ENCODE measurements around the gene MANEAL. TPM values are rescaled to one million over a fixed set of nuclear protein-coding genes. Genes with fewer than 3 reads are reported as not detected.

Gene MANEAL
- total and polyA plus RNA-seq, 5 experiments from 2014 or later = 0.23 to 1.4 (median 1.0) TPM

GRCh38 chr1:37795340-37796125, 1.9 kb downstream of the MANEAL start:
- Mint-ChIP-seq H3K4me1 (peaks cover 8 to 13% (median 12%) of the 10 kb centered on the region in 4 donors), H3K27me3 (peaks cover 13 to 39% (median 20%) of the 10 kb centered on the region in 5 donors), H3K27ac (peak overlapping the region in 1 of 10 donors; percentile 75), H3K36me3 (peaks cover 0 to 14% (median 1%) of the 10 kb centered on the region in 3 donors), H3K4me3 (peak overlapping the region; percentile 64 to 86 (median 78)), H3K9me3 (no peaks in the 10 kb centered on the region)
- POLR2A ChIA-PET = interaction anchor here (1.2 kb wide), 1 partner anchor 12 kb away, joined by 4 read pairs; the partner anchor contains the start of genes C1orf122 and YRDC
- ATAC-seq (peak; percentile 49 to 57), DNase-seq (peak in 6 of 10 donors; percentile 8 to 48 (median 41))

GRCh38 chr1:37797750-37798345, 4.2 kb downstream of the MANEAL start:
- peaks cover 0 to 34% (median 10%) of the 10 kb centered on the region in 3 donors for H3K36me3 Mint-ChIP-seq
- H3K27me3 Mint-ChIP-seq = peaks cover 0 to 16% (median 4%) of the 10 kb centered on the region in 5 donors
- no peak overlapping the region for H3K4me3 Mint-ChIP-seq
- ATAC-seq = no peak
- POLR2A ChIA-PET = no interaction called here
- H3K4me1 Mint-ChIP-seq = peaks cover 11 to 13% (median 12%) of the 10 kb centered on the region in 4 donors
- no peak for DNase-seq
- no peak overlapping the region for H3K27ac Mint-ChIP-seq
- no peaks in the 10 kb centered on the region for H3K9me3 Mint-ChIP-seq

- H3K9me3 Mint-ChIP-seq = no peaks in the 10 kb centered on the region
- peaks cover 6 to 29% (median 19%) of the 10 kb centered on the region in 4 donors for H3K4me1 Mint-ChIP-seq
- no peak overlapping the region for H3K4me3 Mint-ChIP-seq
- POLR2A ChIA-PET = interaction anchor here (0.6 kb wide), 1 partner anchor 200 kb away, joined by 3 read pairs; no protein-coding TSS in a partner anchor
- no peak for DNase-seq
- H3K27me3 Mint-ChIP-seq = no peaks in the 10 kb centered on the region
- peaks cover 5 to 69% (median 17%) of the 10 kb centered on the region in 3 donors for H3K36me3 Mint-ChIP-seq
- ATAC-seq = no peak
- H3K27ac Mint-ChIP-seq = no peak overlapping the region
These were observed 8.8 kb downstream of the MANEAL start for GRCh38 chr1:37802439-37802838.

GRCh38 chr1:37807220-37807554, 13.5 kb downstream of the MANEAL start:
- H3K4me3 Mint-ChIP-seq = peak overlapping the region; percentile 77 to 99 (median 86)
- H3K4me1 Mint-ChIP-seq = peaks cover 13 to 50% (median 43%) of the 10 kb centered on the region in 4 donors
- peak overlapping the region; percentile 79 to 96 (median 91) for H3K27ac Mint-ChIP-seq
- H3K9me3 Mint-ChIP-seq = no peaks in the 10 kb centered on the region
- no peak for DNase-seq
- no peaks in the 10 kb centered on the region for H3K27me3 Mint-ChIP-seq
- POLR2A ChIA-PET = interaction anchor here (0.6 to 2.7 kb wide), 6 partner anchors 10 to 124 kb away, joined by 3 to 21 read pairs (median 4); partner anchors contain the start of gene MTF1
- H3K36me3 Mint-ChIP-seq = peaks cover 5 to 42% (median 13%) of the 10 kb centered on the region in 3 donors
- ATAC-seq = no peak

- Mint-ChIP-seq H3K4me3 (peak within 1 kb of the TSS; percentile 92 to 99 (median 96)), H3K4me1 (peaks cover 10 to 50% (median 43%) of the 10 kb centered on the region in 4 donors), H3K27me3 (no peaks in the 10 kb centered on the region), H3K9me3 (no peaks in the 10 kb centered on the region), H3K36me3 (peaks cover 5 to 36% (median 8%) of the 10 kb centered on the region in 3 donors), H3K27ac (peak within 1 kb of the TSS; percentile 90 to 99 (median 98))
- DNase-seq = peak; percentile 82 to 94 (median 88)
- peak; percentile 91 to 96 for ATAC-seq
- POLR2A ChIA-PET = interaction anchor here (0.6 to 2.7 kb wide), 10 partner anchors 9 to 328 kb away, joined by 3 to 21 read pairs (median 4); partner anchors contain the start of genes CDCA8 and MTF1
These were observed 14.1 kb downstream of the MANEAL start, which contains the start of the genes C1orf122 and YRDC for GRCh38 chr1:37807555-37808368. Gene C1orf122, plus strand, starts transcription at chr1:37807790. Its CDS starts 615 bp downstream, at chr1:37808405. Gene YRDC, minus strand, starts transcription at chr1:37808208. Its CDS starts 28 bp downstream, at chr1:37808180.

GRCh38 chr1:37808369-37809319, 15.0 kb downstream of the MANEAL start:
- H3K27ac Mint-ChIP-seq = peak overlapping the region; percentile 90 to 99 (median 98)
- POLR2A ChIA-PET = interaction anchor here (0.6 to 2.7 kb wide), 9 partner anchors 10 to 329 kb away, joined by 3 to 21 read pairs (median 4); partner anchors contain the start of genes CDCA8 and MTF1
- H3K36me3 Mint-ChIP-seq = peaks cover 5 to 30% (median 6%) of the 10 kb centered on the region in 3 donors
- H3K27me3 Mint-ChIP-seq = no peaks in the 10 kb centered on the region
- H3K9me3 Mint-ChIP-seq = no peaks in the 10 kb centered on the region
- peaks cover 10 to 50% (median 43%) of the 10 kb centered on the region in 4 donors for H3K4me1 Mint-ChIP-seq
- peak overlapping the region; percentile 92 to 99 (median 96) for H3K4me3 Mint-ChIP-seq
- peak in 4 of 10 donors; percentile 2 to 33 (median 9) for DNase-seq
- peak; percentile 36 to 52 for ATAC-seq

GRCh38 chr1:37809942-37810341, 16.3 kb downstream of the MANEAL start:
- no peaks in the 10 kb centered on the region for H3K9me3 Mint-ChIP-seq
- peaks cover 0 to 29% (median 0%) of the 10 kb centered on the region in 3 donors for H3K36me3 Mint-ChIP-seq
- no peak for DNase-seq
- no peak for ATAC-seq
- H3K27me3 Mint-ChIP-seq = no peaks in the 10 kb centered on the region
- H3K4me3 Mint-ChIP-seq = peak overlapping the region in 4 of 10 donors; percentile 11 to 99 (median 56)
- H3K27ac Mint-ChIP-seq = peak overlapping the region in 5 of 10 donors; percentile 11 to 68 (median 24)
- H3K4me1 Mint-ChIP-seq = peaks cover 8 to 42% (median 38%) of the 10 kb centered on the region in 4 donors
- POLR2A ChIA-PET = no interaction called here

- Mint-ChIP-seq H3K27me3 (no peaks in the 10 kb centered on the region), H3K4me3 (peak overlapping the region in 4 of 10 donors; percentile 22 to 53 (median 39)), H3K9me3 (no peaks in the 10 kb centered on the region), H3K4me1 (peaks cover 8 to 36% (median 31%) of the 10 kb centered on the region in 4 donors), H3K36me3 (peaks cover 0 to 26% (median 0%) of the 10 kb centered on the region in 3 donors), H3K27ac (peak overlapping the region in 8 of 10 donors; percentile 24 to 79 (median 49))
- POLR2A ChIA-PET = no interaction called here
- ATAC-seq (peak in 1 of 2 donors; percentile 36), DNase-seq (peak; percentile 36 to 73 (median 53))
These were observed 17.5 kb downstream of the MANEAL start for GRCh38 chr1:37811027-37811655.

- POLR2A ChIA-PET = no interaction called here
- no peaks in the 10 kb centered on the region for H3K27me3 Mint-ChIP-seq
- ATAC-seq = no peak
- no peak overlapping the region for H3K4me3 Mint-ChIP-seq
- DNase-seq = no peak
- peaks cover 5 to 23% (median 16%) of the 10 kb centered on the region in 4 donors for H3K4me1 Mint-ChIP-seq
- H3K27ac Mint-ChIP-seq = no peak overlapping the region
- H3K9me3 Mint-ChIP-seq = no peaks in the 10 kb centered on the region
- peaks cover 0 to 44% (median 2%) of the 10 kb centered on the region in 3 donors for H3K36me3 Mint-ChIP-seq
These were observed 20.0 kb downstream of the MANEAL start for GRCh38 chr1:37813529-37814145.

GRCh38 chr1:37814252-37814651, 20.6 kb downstream of the MANEAL start:
- POLR2A ChIA-PET = no interaction called here
- no peak overlapping the region for H3K4me3 Mint-ChIP-seq

More at GRCh38 chr1:37814252-37814651, 20.6 kb downstream of the MANEAL start:
- peaks cover 0 to 46% (median 2%) of the 10 kb centered on the region in 3 donors for H3K36me3 Mint-ChIP-seq
- no peaks in the 10 kb centered on the region for H3K27me3 Mint-ChIP-seq
- ATAC-seq = no peak
- H3K9me3 Mint-ChIP-seq = no peaks in the 10 kb centered on the region
- no peak for DNase-seq
- peak overlapping the region in 1 of 10 donors; percentile 29 for H3K27ac Mint-ChIP-seq
- H3K4me1 Mint-ChIP-seq = peaks cover 1 to 17% (median 10%) of the 10 kb centered on the region in 4 donors

Data from naive thymus-derived CD8-positive, alpha-beta T cell (primary cell).